ENCODE data around the gene ETV6. TPM values are rescaled to one million over a fixed set of nuclear protein-coding genes. Genes with fewer than 3 reads are reported as not detected.

Gene ETV6
- total RNA-seq, 1 experiment from 2014 or later: 19.3 TPM

DNA sequence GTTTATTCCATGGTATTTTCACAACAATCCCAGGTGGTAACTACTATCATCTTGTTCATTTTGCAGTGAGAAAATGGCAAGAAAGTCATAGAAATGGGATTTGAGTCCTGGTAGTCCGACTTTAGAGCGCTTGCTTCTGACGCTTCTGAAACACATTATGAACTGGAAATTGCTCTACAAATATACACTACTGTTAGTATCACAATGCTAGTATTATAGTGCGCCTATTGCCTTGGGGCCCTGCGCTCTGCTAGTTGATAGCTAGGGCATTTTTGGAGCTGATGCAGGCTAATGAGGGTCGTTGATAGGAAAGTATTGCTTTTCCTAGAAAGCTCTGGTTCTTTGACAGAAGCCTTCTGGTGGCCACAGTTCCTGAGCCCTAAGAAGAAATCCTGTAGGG is 61.0 kb downstream of the ETV6 start:
- no TSS peak for BruUV-seq (replicated peaks)
- POLR2A ChIA-PET: no interaction called here
- intact Hi-C loops (cut with micrococcal nuclease): no loop called here
- Mint-ChIP-seq H3K27ac (ENCODE audit: low read depth, unreplicated experiment) (no peak overlapping the region), H3K36me3 (ENCODE audit: insufficient read depth, unreplicated experiment) (peaks cover 6% of the 10 kb centered on the region), H3K4me3 (ENCODE audit: unreplicated experiment) (no peak overlapping the region), H3K27me3 (ENCODE audit: insufficient read depth, unreplicated experiment) (no peaks in the 10 kb centered on the region), H3K9me3 (ENCODE audit: unreplicated experiment) (no peaks in the 10 kb centered on the region), H3K4me1 (ENCODE audit: insufficient read depth, unreplicated experiment) (peaks cover 11% of the 10 kb centered on the region)
- DNase-seq (ENCODE audit: unreplicated experiment): no peak
- TF ChIP-seq, protein P1, sequence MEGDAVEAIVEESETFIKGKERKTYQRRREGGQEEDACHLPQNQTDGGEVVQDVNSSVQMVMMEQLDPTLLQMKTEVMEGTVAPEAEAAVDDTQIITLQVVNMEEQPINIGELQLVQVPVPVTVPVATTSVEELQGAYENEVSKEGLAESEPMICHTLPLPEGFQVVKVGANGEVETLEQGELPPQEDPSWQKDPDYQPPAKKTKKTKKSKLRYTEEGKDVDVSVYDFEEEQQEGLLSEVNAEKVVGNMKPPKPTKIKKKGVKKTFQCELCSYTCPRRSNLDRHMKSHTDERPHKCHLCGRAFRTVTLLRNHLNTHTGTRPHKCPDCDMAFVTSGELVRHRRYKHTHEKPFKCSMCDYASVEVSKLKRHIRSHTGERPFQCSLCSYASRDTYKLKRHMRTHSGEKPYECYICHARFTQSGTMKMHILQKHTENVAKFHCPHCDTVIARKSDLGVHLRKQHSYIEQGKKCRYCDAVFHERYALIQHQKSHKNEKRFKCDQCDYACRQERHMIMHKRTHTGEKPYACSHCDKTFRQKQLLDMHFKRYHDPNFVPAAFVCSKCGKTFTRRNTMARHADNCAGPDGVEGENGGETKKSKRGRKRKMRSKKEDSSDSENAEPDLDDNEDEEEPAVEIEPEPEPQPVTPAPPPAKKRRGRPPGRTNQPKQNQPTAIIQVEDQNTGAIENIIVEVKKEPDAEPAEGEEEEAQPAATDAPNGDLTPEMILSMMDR (IDR thresholded peaks at IDR 0.05; ENCODE audit: unreplicated experiment): no peak
- CTCF ChIA-PET: interaction anchor here (1.1 kb wide), 2 partner anchors 10 to 323 kb away, joined by 3 to 4 read pairs; no protein-coding TSS in a partner anchor

DNA sequence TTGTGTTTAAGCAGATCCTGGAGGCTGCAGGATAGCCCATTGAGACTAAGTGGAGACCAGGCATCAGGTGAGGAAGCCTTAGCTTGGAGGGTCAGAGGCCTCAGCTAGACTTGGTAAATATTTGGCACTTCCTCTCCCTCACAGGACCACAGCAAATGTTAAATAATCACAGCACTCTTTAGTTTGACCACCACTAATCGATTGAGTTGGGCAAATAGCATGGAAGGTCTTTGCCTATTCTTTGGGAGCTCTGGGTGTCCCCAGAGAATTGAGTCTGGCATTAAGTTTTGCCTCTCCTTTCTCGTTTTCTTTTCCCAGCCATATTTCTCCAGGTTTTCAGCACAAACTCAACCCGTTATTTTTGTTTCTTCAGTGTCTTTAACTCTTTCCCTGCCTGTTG is 61.4 kb downstream of the ETV6 start:
- Mint-ChIP-seq H3K4me3 (ENCODE audit: unreplicated experiment) (no peak overlapping the region), H3K36me3 (ENCODE audit: insufficient read depth, unreplicated experiment) (peaks cover 6% of the 10 kb centered on the region), H3K9me3 (ENCODE audit: unreplicated experiment) (no peaks in the 10 kb centered on the region), H3K27ac (ENCODE audit: low read depth, unreplicated experiment) (no peak overlapping the region), H3K27me3 (ENCODE audit: insufficient read depth, unreplicated experiment) (no peaks in the 10 kb centered on the region), H3K4me1 (ENCODE audit: insufficient read depth, unreplicated experiment) (peaks cover 7% of the 10 kb centered on the region)
- TF ChIP-seq, protein P1 (IDR thresholded peaks at IDR 0.05; ENCODE audit: unreplicated experiment): no peak
- CTCF ChIA-PET: interaction anchor here (1.1 kb wide), 2 partner anchors 11 to 323 kb away, joined by 3 to 4 read pairs; no protein-coding TSS in a partner anchor
- BruUV-seq (replicated peaks): no TSS peak
- DNase-seq (ENCODE audit: unreplicated experiment): no peak
- intact Hi-C loops (cut with micrococcal nuclease): no loop called here
- POLR2A ChIA-PET: interaction anchor here (0.7 kb wide), 1 partner anchor 85 kb away, joined by 3 read pairs; no protein-coding TSS in a partner anchor

DNA sequence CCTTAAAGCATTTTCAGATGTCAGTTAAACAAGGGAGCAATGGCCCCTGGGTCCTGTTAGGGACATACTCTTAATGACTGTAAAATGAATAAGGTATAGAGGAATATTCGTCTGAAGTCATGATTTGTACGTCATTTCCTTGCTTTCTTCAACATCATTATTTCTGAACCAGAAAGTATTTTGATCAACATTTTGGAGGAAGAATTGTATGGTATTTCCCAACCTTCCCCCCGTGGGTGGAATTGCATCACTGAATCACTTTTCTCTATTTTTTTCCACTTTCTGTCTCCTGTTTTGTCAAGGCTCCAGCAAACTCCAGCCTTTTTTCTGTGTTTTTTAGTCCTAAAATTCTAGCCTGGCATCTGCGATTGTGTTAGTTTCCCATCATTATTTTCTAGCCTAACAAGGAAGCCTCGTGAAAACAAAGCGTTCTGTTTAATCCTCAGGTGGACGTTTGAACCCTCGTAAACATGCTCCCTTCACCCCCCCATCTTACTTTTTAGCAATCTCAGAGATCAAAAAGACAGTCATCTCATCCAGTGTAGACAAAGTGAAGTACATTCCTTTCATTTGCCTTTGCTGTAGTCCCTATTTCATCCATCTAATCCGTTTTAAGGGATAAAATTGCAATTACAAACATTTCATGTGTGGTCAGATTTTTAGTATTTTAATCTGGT is 62.3 kb downstream of the ETV6 start:
- Mint-ChIP-seq H3K36me3 (ENCODE audit: insufficient read depth, unreplicated experiment) (peaks cover 6% of the 10 kb centered on the region), H3K4me1 (ENCODE audit: insufficient read depth, unreplicated experiment) (peaks cover 7% of the 10 kb centered on the region), H3K27ac (ENCODE audit: low read depth, unreplicated experiment) (no peak overlapping the region), H3K27me3 (ENCODE audit: insufficient read depth, unreplicated experiment) (no peaks in the 10 kb centered on the region), H3K9me3 (ENCODE audit: unreplicated experiment) (no peaks in the 10 kb centered on the region), H3K4me3 (ENCODE audit: unreplicated experiment) (no peak overlapping the region)
- POLR2A ChIA-PET: no interaction called here
- TF ChIP-seq, protein P1 (IDR thresholded peaks at IDR 0.05; ENCODE audit: unreplicated experiment): no peak
- intact Hi-C loops (cut with micrococcal nuclease): no loop called here
- no TSS peak for BruUV-seq (replicated peaks)
- no peak for DNase-seq (ENCODE audit: unreplicated experiment)
- CTCF ChIA-PET: interaction anchor here (1.1 kb wide), 1 partner anchor 322 kb away, joined by 4 read pairs; no protein-coding TSS in a partner anchor

DNA sequence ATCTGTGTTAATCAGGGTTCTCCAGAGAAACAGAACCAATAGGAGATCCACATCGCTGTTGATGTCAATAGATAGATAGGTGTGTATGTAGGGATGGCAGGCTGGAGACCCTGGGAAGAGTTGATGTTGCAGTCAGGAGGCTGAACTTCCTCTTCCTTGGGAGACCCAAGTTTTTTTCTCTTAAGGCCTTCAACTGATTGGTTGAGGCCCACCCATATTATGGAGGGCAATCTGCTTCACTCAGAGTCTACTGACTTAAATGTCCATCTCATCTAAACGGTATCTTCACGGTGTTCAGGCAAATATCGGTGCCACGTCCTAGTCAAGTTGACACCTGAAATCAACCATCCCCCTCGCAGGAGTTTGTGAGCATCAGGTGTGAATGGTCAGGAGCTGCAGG is 63.0 kb downstream of the ETV6 start:
- H3K4me3 Mint-ChIP-seq (ENCODE audit: unreplicated experiment): no peak overlapping the region
- no peak overlapping the region for H3K27ac Mint-ChIP-seq (ENCODE audit: low read depth, unreplicated experiment)
- no peak for DNase-seq (ENCODE audit: unreplicated experiment)
- H3K36me3 Mint-ChIP-seq (ENCODE audit: insufficient read depth, unreplicated experiment): peaks cover 6% of the 10 kb centered on the region
- ChIA-PET POLR2A (no interaction called here), CTCF (interaction anchor here (1.1 kb wide), 1 partner anchor 943 kb away, joined by 3 read pairs; no protein-coding TSS in a partner anchor)
- H3K9me3 Mint-ChIP-seq (ENCODE audit: unreplicated experiment): no peaks in the 10 kb centered on the region
- peaks cover 8% of the 10 kb centered on the region for H3K4me1 Mint-ChIP-seq (ENCODE audit: insufficient read depth, unreplicated experiment)
- H3K27me3 Mint-ChIP-seq (ENCODE audit: insufficient read depth, unreplicated experiment): no peaks in the 10 kb centered on the region
- intact Hi-C loops (cut with micrococcal nuclease): no loop called here
- TF ChIP-seq, protein P1 (IDR thresholded peaks at IDR 0.05; ENCODE audit: unreplicated experiment): no peak
- no TSS peak for BruUV-seq (replicated peaks)

All from MCF 10A (cell line).